ENCODE measurements around the gene HYOU1. TPM values are rescaled to one million over a fixed set of nuclear protein-coding genes. Genes with fewer than 3 reads are reported as not detected.
A peak's percentile ranks its signal among the peaks of the same experiment; 100 is the strongest.

HYOU1 gene
- total and polyA plus RNA-seq, 4 donors, result 70.8 to 93.9 (median 87.4) TPM

DNA sequence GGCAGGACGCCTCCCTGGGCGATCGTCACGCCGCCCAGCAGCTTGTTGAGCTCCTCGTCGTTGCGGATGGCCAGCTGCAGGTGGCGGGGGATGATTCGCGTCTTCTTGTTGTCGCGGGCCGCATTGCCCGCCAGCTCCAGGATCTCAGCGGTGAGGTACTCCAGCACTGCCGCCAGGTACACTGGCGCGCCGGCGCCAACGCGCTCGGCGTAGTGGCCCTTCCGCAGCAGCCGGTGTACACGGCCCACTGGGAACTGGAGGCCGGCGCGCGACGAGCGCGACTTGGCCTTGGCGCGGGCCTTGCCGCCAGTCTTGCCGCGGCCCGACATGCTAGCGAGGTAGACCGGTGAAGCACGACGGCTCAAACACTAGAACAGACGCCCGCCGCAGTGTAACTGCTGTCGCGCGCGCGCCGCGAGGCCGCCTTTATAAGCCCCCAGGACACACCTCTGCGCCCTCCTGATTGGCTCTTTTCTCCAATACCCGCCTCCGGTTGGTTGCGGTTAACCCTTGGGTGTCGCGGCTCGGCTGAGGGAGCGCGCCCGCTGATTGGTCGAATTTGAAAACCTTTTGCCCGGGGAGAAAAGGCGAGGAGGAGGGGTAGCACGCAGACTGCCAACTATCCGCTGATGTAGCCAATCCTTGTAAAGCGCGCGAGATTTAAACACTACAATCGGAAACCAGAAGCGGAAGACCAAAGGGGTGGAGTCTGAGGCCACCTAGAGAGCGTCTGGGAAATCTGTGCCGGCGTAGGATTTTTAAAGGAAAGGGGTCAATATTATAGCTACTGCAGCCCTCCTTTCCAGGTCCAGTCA is 38.3 kb upstream of the HYOU1 start:
- H3K9me3 ChIP-seq (ENCODE audit: control insufficient read depth, insufficient read depth, low read length), result no peaks in the 10 kb centered on the region
- under 1% methylated on average over 70 of the region's 79 CpGs for WGBS (ENCODE audit: insufficient coverage)

GRCh38 chr11:119094816-119095065 is 37.7 kb upstream of the HYOU1 start:
- H3K27ac ChIP-seq (ENCODE audit: low read depth, low read length), result peak overlapping the region; percentile 87
- no peaks in the 10 kb centered on the region for H3K9me3 ChIP-seq (ENCODE audit: control insufficient read depth, insufficient read depth, low read length)
- DNase-seq (ENCODE audit: low read depth in 4 of 6, low spot score in 6 of 6), result peak in 1 of 6 donors; percentile 89
- WGBS (ENCODE audit: insufficient coverage), result 0% methylated on average over 19 of the region's 19 CpGs
- H3K4me1 ChIP-seq (ENCODE audit: control insufficient read depth, insufficient read depth, low read length), result peaks cover 34% of the 10 kb centered on the region
- peaks cover 46% of the 10 kb centered on the region for H3K36me3 ChIP-seq (ENCODE audit: control insufficient read depth, insufficient read depth, low read length)
- peak overlapping the region; percentile 72 for H3K4me3 ChIP-seq (ENCODE audit: low read depth, low read length)
- H3K27me3 ChIP-seq (ENCODE audit: control insufficient read depth, insufficient read depth, low read length), result no peaks in the 10 kb centered on the region

More for the DNA sequence above, 38.3 kb upstream of the HYOU1 start:
- peaks cover 41% of the 10 kb centered on the region for H3K36me3 ChIP-seq (ENCODE audit: control insufficient read depth, insufficient read depth, low read length)
- H3K27ac ChIP-seq (ENCODE audit: low read depth, low read length), result peak overlapping the region; percentile 87
- H3K4me3 ChIP-seq (ENCODE audit: low read depth, low read length), result peak overlapping the region; percentile 72
- peaks cover 34% of the 10 kb centered on the region for H3K4me1 ChIP-seq (ENCODE audit: control insufficient read depth, insufficient read depth, low read length)
- DNase-seq (ENCODE audit: low read depth in 4 of 6, low spot score in 6 of 6), result peak; percentile 97 to 100 (median 99)
- no peaks in the 10 kb centered on the region for H3K27me3 ChIP-seq (ENCODE audit: control insufficient read depth, insufficient read depth, low read length)

GRCh38 chr11:119093942-119094815 is 37.2 kb upstream of the HYOU1 start:
- under 1% methylated on average over 80 of the region's 81 CpGs for WGBS (ENCODE audit: insufficient coverage)
- no peaks in the 10 kb centered on the region for H3K9me3 ChIP-seq (ENCODE audit: control insufficient read depth, insufficient read depth, low read length)
- DNase-seq (ENCODE audit: low read depth in 4 of 6, low spot score in 6 of 6), result peak in 2 of 6 donors; percentile 34 to 50
- H3K4me3 ChIP-seq (ENCODE audit: low read depth, low read length), result peak overlapping the region; percentile 72
- peaks cover 50% of the 10 kb centered on the region for H3K36me3 ChIP-seq (ENCODE audit: control insufficient read depth, insufficient read depth, low read length)
- no peaks in the 10 kb centered on the region for H3K27me3 ChIP-seq (ENCODE audit: control insufficient read depth, insufficient read depth, low read length)
- H3K4me1 ChIP-seq (ENCODE audit: control insufficient read depth, insufficient read depth, low read length), result peaks cover 34% of the 10 kb centered on the region
- H3K27ac ChIP-seq (ENCODE audit: low read depth, low read length), result peak overlapping the region; percentile 88

- Histone ChIP-seq H3K36me3 (ENCODE audit: control insufficient read depth, insufficient read depth, low read length) (peaks cover 52% of the 10 kb centered on the region), H3K4me3 (ENCODE audit: low read depth, low read length) (peak overlapping the region; percentile 72), H3K9me3 (ENCODE audit: control insufficient read depth, insufficient read depth, low read length) (no peaks in the 10 kb centered on the region), H3K27ac (ENCODE audit: low read depth, low read length) (peak overlapping the region; percentile 88), H3K27me3 (ENCODE audit: control insufficient read depth, insufficient read depth, low read length) (no peaks in the 10 kb centered on the region), H3K4me1 (ENCODE audit: control insufficient read depth, insufficient read depth, low read length) (peaks cover 34% of the 10 kb centered on the region)
- peak in 2 of 6 donors; percentile 20 to 54 for DNase-seq (ENCODE audit: low read depth in 4 of 6, low spot score in 6 of 6)
- 18% methylated on average over 9 of the region's 12 CpGs for WGBS (ENCODE audit: insufficient coverage)
Measured at GRCh38 chr11:119092880-119093842, 36.2 kb upstream of the HYOU1 start.

DNA sequence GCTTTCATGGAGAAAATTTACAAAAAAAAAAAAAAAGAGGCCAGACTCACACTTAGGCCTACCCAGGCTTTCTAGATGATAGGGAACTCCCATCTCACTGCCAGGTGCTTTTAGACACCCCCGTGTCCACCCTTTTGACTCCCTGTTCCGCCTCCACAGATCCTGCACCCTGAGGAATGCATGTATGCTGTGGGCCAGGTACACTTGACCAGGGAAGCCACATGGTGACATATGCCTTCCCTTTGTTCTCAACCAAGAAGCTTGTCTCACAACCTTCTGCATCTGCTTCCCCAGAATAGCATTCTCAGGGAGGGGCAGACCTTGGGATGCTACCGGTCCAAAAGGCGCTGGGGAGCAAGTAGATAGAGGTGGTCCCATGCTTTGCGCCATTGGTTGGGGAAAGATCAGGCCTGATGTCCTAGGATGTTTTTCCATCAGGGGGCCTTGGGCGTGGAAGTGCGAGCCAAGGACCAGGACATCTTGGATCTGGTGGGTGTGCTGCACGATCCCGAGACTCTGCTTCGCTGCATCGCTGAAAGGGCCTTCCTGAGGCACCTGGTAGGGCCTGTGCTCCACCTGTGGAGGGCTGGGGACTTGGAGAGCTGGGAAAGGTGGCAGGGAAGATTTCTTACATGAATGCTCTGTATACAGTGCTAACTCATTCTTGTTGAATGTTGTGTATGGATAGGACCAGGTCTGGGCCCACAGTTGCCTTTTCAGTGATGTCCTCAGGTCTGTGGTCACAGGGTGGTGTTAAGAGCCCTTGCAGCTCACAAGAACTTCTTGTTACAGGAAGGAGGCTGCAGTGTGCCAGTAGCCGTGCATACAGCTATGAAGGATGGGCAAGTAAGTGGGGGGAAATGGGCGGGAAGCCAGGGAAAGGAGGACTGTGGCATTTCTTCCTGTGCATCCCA is 35.2 kb upstream of the HYOU1 start:
- DNase-seq (ENCODE audit: low read depth in 4 of 6, low spot score in 6 of 6), result no peak
- no peak overlapping the region for H3K27ac ChIP-seq (ENCODE audit: low read depth, low read length)

DNA sequence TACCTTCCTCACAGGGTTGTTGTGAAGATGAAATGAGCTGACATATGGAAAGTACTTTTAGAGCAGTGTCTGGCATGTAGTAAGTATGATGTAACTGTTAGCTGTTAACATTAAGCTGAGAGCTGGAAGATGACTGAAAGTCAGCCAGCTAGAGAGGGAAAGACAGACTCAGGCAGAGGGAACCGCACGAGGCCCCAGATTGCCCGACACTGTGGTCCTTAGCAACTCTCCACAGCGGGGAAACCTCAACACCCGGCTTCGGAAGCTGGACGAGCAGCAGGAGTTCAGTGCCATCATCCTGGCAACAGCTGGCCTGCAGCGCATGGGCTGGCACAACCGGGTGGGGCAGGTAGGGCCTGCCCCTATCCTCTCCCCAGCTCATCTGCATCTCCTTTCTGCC is 34.2 kb upstream of the HYOU1 start:
- H3K4me1 ChIP-seq (ENCODE audit: control insufficient read depth, insufficient read depth, low read length), result peaks cover 35% of the 10 kb centered on the region
- no peak for DNase-seq (ENCODE audit: low read depth in 4 of 6, low spot score in 6 of 6)
- no peak overlapping the region for H3K27ac ChIP-seq (ENCODE audit: low read depth, low read length)
- WGBS (ENCODE audit: insufficient coverage), result 35% methylated on average over 8 of the region's 9 CpGs
- H3K36me3 ChIP-seq (ENCODE audit: control insufficient read depth, insufficient read depth, low read length), result peaks cover 40% of the 10 kb centered on the region
- H3K4me3 ChIP-seq (ENCODE audit: low read depth, low read length), result peak overlapping the region; percentile 24
- no peaks in the 10 kb centered on the region for H3K27me3 ChIP-seq (ENCODE audit: control insufficient read depth, insufficient read depth, low read length)
- no peaks in the 10 kb centered on the region for H3K9me3 ChIP-seq (ENCODE audit: control insufficient read depth, insufficient read depth, low read length)

More for the DNA sequence above, 35.2 kb upstream of the HYOU1 start:
- H3K9me3 ChIP-seq (ENCODE audit: control insufficient read depth, insufficient read depth, low read length), result no peaks in the 10 kb centered on the region
- H3K27me3 ChIP-seq (ENCODE audit: control insufficient read depth, insufficient read depth, low read length), result no peaks in the 10 kb centered on the region
- 74% methylated on average over 13 of the region's 13 CpGs for WGBS (ENCODE audit: insufficient coverage)
- H3K4me3 ChIP-seq (ENCODE audit: low read depth, low read length), result peak overlapping the region; percentile 72
- H3K4me1 ChIP-seq (ENCODE audit: control insufficient read depth, insufficient read depth, low read length), result peaks cover 34% of the 10 kb centered on the region
- H3K36me3 ChIP-seq (ENCODE audit: control insufficient read depth, insufficient read depth, low read length), result peaks cover 47% of the 10 kb centered on the region

DNA sequence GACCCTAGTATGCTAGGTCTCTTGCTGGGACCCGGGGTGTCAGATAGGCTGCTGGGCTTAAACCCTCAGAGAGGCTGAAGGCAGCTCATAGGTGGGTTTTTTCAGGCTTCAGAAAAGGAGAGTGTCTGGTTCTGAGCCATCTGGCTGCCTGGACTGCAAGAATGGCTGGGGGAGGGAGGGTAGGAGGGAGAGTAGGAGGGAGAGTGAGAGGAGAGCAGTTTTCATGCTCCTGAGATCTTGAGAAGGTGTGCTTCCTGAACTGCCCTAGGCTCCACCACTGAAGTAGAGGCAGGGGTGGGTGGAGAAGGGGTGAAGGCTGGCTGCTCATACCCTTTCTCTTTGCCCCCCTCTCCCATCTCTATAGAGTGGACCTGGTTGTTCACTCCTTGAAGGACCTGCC is 32.3 kb upstream of the HYOU1 start:
- WGBS (ENCODE audit: insufficient coverage), result 100% methylated on average over 1 of the region's 1 CpG
- peaks cover 43% of the 10 kb centered on the region for H3K4me1 ChIP-seq (ENCODE audit: control insufficient read depth, insufficient read depth, low read length)
- no peaks in the 10 kb centered on the region for H3K9me3 ChIP-seq (ENCODE audit: control insufficient read depth, insufficient read depth, low read length)
- no peak overlapping the region for H3K27ac ChIP-seq (ENCODE audit: low read depth, low read length)
- H3K36me3 ChIP-seq (ENCODE audit: control insufficient read depth, insufficient read depth, low read length), result peaks cover 40% of the 10 kb centered on the region
- DNase-seq (ENCODE audit: low read depth in 4 of 6, low spot score in 6 of 6), result no peak
- no peaks in the 10 kb centered on the region for H3K27me3 ChIP-seq (ENCODE audit: control insufficient read depth, insufficient read depth, low read length)
- no peak overlapping the region for H3K4me3 ChIP-seq (ENCODE audit: low read depth, low read length)

- no peak overlapping the region for H3K27ac ChIP-seq (ENCODE audit: low read depth, low read length)
- H3K4me3 ChIP-seq (ENCODE audit: low read depth, low read length), result no peak overlapping the region
- H3K36me3 ChIP-seq (ENCODE audit: control insufficient read depth, insufficient read depth, low read length), result peaks cover 36% of the 10 kb centered on the region
- WGBS (ENCODE audit: insufficient coverage), result 92% methylated on average over 9 of the region's 9 CpGs
- H3K4me1 ChIP-seq (ENCODE audit: control insufficient read depth, insufficient read depth, low read length), result peaks cover 38% of the 10 kb centered on the region
- no peak for DNase-seq (ENCODE audit: low read depth in 4 of 6, low spot score in 6 of 6)
- H3K27me3 ChIP-seq (ENCODE audit: control insufficient read depth, insufficient read depth, low read length), result no peaks in the 10 kb centered on the region
- no peaks in the 10 kb centered on the region for H3K9me3 ChIP-seq (ENCODE audit: control insufficient read depth, insufficient read depth, low read length)
Measured at GRCh38 chr11:119088406-119088805, 31.4 kb upstream of the HYOU1 start.

All from spinal cord (tissue), 10 donors.